SK-N-SH (cell line): ENCODE data around the gene SLC2A2. TPM values are rescaled to one million over a fixed set of nuclear protein-coding genes. Genes with fewer than 3 reads are reported as not detected.

Experiments
- CTCF ChIA-PET: fragments of 300-600, 350-600 bp; formaldehyde crosslinking; extraction: SDS; loops from one replicate; lab custom pipeline; 2021; lab: Yijun Ruan, JAX
- POLR2A ChIA-PET: fragments of 350-600 bp; sonication (Branson Sonifier 250); formaldehyde crosslinking; extraction: SDS; loops from one replicate; lab custom pipeline; 2020; ENCODE audit warnings: antibody characterized with exemption, inconsistent platforms; lab: Yijun Ruan, JAX
- DNase-seq: peaks from one replicate; pipeline ENCODE4 v3.0.0; 2012
- H2AFZ ChIP-seq: fragments of 200-600 bp; sonication (generic); 2 replicates; pipeline ENCODE4 v1.8.1; 2016; ENCODE audit warnings: antibody characterized with exemption, mild to moderate bottlenecking, low read depth
- H3F3A ChIP-seq: fragments of 200-600 bp; sonication (generic); replicated peaks from 2 replicates; pipeline ENCODE3; 2016; ENCODE audit warnings: antibody characterized with exemption, mild to moderate bottlenecking; ENCODE audit not compliant: insufficient read depth
- H3K27ac ChIP-seq, 2 experiments: fragments of 200-500 bp in 1 of 2; fragments of 200-600 bp in 1 of 2; sonication (Bioruptor generic) in 1 of 2; sonication (generic), shearing (Covaris generic) in 1 of 2; 2 replicates each; pipeline versions ENCODE4 v1.5.1 to v1.6.1; 2014 to 2016; ENCODE audit warnings: low read depth in 2 of 2, inconsistent platforms in 1 of 2, low read length in 1 of 2, mild to moderate bottlenecking in 1 of 2, mixed read lengths in 1 of 2
- H3K27me3 ChIP-seq: fragments of 200-600 bp; sonication (generic), shearing (Covaris generic); 2 replicates; pipeline ENCODE4 v1.6.1; 2016; ENCODE audit warnings: mixed run types; ENCODE audit not compliant: insufficient read depth
- H3K36me3 ChIP-seq, 2 experiments: fragments of 200-500 bp in 1 of 2; fragments of 200-600 bp in 1 of 2; sonication (Bioruptor generic) in 1 of 2; sonication (generic) in 1 of 2; replicated peaks in 1 of 2; 2 replicates each; pipeline versions ENCODE3 to v1.5.1; 2014 to 2016; ENCODE audit warnings: low read length in 1 of 2, mild to moderate bottlenecking in 1 of 2; ENCODE audit not compliant: insufficient read depth in 2 of 2, control insufficient read depth in 1 of 2
- H3K4me1 ChIP-seq, 2 experiments: fragments of 200-500 bp in 1 of 2; fragments of 200-600 bp in 1 of 2; sonication (Bioruptor generic) in 1 of 2; sonication (generic), shearing (Covaris generic) in 1 of 2; 2 replicates each; pipeline versions ENCODE4 v1.5.1 to v1.6.1; 2014 to 2016; ENCODE audit warnings: low read depth in 1 of 2, low read length in 1 of 2, mixed run types in 1 of 2; ENCODE audit not compliant: insufficient read depth in 2 of 2, control insufficient read depth in 1 of 2
- H3K4me2 ChIP-seq: fragments of 200-600 bp; sonication (generic), shearing (Covaris generic); 2 replicates; pipeline ENCODE4 v1.6.1; 2017; ENCODE audit warnings: mixed run types
- H3K4me3 ChIP-seq, 2 experiments: fragments of 200-500 bp in 1 of 2; fragments of 200-600 bp in 1 of 2; sonication (Bioruptor generic) in 1 of 2; sonication (generic), shearing (Covaris generic) in 1 of 2; 2 replicates each; pipeline versions ENCODE4 v1.5.1 to v1.8.1; 2014 to 2016; ENCODE audit warnings: low read depth in 2 of 2, inconsistent platforms in 1 of 2, low read length in 1 of 2, mild to moderate bottlenecking in 1 of 2, mixed read lengths in 1 of 2, moderate library complexity in 1 of 2
- H3K79me2 ChIP-seq: fragments of 200-600 bp; sonication (generic); 2 replicates; pipeline ENCODE4 v1.8.1; 2017; ENCODE audit warnings: mild to moderate bottlenecking; ENCODE audit not compliant: insufficient read depth
- H3K9ac ChIP-seq: fragments of 200-600 bp; sonication (generic); 2 replicates; pipeline ENCODE4 v1.6.1; 2017; ENCODE audit warnings: mixed run types
- H3K9me2 ChIP-seq: fragments of 200-600 bp; sonication (generic); 2 replicates; pipeline ENCODE4 v1.6.1; 2017; ENCODE audit warnings: mixed run types
- H3K9me3 ChIP-seq: fragments of 200-600 bp; sonication (generic); 2 replicates; pipeline ENCODE4 v1.6.1; 2017; ENCODE audit warnings: mixed run types, mild to moderate bottlenecking, moderate library complexity
- H4K20me1 ChIP-seq: fragments of 200-600 bp; sonication (generic); 2 replicates; pipeline ENCODE4 v1.6.1; 2017; ENCODE audit warnings: mild to moderate bottlenecking, mixed run types; ENCODE audit not compliant: insufficient read depth
- CHD2 ChIP-seq: fragments of 150-350 bp; IDR thresholded peaks from 2 replicates; pipeline ENCODE4 v1.6.1; 2018; ENCODE audit warnings: low read length; ENCODE audit not compliant: partially characterized antibody
- ELF1 ChIP-seq: IDR thresholded peaks from 2 replicates; pipeline ENCODE4 v1.4.0; 2012
- EP300 ChIP-seq, 2 experiments: IDR thresholded peaks; 2 replicates each; pipeline versions ENCODE4 v1.4.0 to v1.6.1; 2012; ENCODE audit warnings: borderline replicate concordance in 1 of 2, low read depth in 1 of 2, low read length in 1 of 2
- MEF2A ChIP-seq: IDR thresholded peaks from 2 replicates; pipeline ENCODE4 v1.4.0; 2012; ENCODE audit warnings: low read depth, borderline replicate concordance
- TAF1 ChIP-seq: IDR thresholded peaks from 2 replicates; pipeline ENCODE4 v1.6.1; 2012; ENCODE audit warnings: low read depth, mild to moderate bottlenecking, low read length, moderate library complexity, borderline replicate concordance
- WGBS: methylation state at CpG from one replicate; pipeline ENCODE4 v1.1.6; 2017; ENCODE audit warnings: low lambda C conversion rate; 5-methylcytosine and 5-hydroxymethylcytosine counted together
- polyA plus RNA-seq, 3 experiments: library from polyadenylated mRNA; depleted of rRNA; stranded (reverse); fragments of >200 nt; gene quantifications; 2 replicates each; pipeline ENCODE4 v1.2.3, GENCODE V29; 2012
- TF ChIP-seq, protein P1 (sequence below): fragments of 150-350 bp; IDR thresholded peaks from 2 replicates; pipeline ENCODE4 v1.6.1; 2017; ENCODE audit warnings: antibody characterized with exemption, low read length, low read depth, borderline replicate concordance
- TF ChIP-seq, protein P2 (sequence below): IDR thresholded peaks from 2 replicates; pipeline ENCODE4; 2012
- TF ChIP-seq, protein P3 (sequence below): IDR thresholded peaks from 2 replicates; pipeline ENCODE4 v1.4.0; 2012; ENCODE audit warnings: low read depth, borderline replicate concordance
- TF ChIP-seq, protein P4 (sequence below): IDR thresholded peaks from 2 replicates; pipeline ENCODE4 v1.6.1; 2012; ENCODE audit warnings: mild to moderate bottlenecking, low read depth, low read length, moderate library complexity

SLC2A2 gene
- polyA plus RNA-seq, 1 of the 3 experiments (the other 2 are of a cell fraction) = 0.59 TPM

DNA sequence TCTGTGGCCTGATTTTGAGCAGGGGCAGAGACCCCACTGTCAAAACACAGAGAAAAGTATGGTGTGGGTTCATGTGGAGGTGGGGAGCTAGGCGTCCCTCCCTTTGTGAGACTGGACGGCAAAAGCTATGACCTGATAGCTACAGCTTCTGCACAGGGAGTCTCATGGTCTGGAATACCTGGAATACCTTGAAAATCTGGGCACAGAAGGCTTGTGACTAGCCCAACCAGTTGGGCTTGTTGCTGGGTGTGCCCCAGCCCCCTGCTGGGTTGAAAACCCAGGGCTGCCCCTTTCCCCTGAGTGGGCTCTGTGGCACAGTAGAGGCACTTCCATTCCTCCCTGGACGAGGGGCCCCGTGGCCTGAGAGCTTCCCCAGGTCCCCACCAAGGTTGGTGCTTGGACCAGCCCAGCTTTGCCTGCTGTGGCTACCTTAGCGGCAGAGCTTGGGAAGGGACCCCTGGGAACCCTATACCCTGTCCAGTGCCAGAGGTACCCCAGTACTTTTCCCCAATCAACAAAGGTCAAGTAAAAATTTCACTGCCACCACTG, 37.3 kb downstream of the SLC2A2 start:
- no peak for DNase-seq
- H3K9ac ChIP-seq = no peak overlapping the region
- no peaks in the 10 kb centered on the region for H3K4me1 ChIP-seq
- POLR2A ChIA-PET = no interaction called here
- H3K27ac ChIP-seq = no peak overlapping the region
- no peaks in the 10 kb centered on the region for H3K9me2 ChIP-seq
- 95% methylated on average over 3 of the region's 5 CpGs for WGBS
- H3K27me3 ChIP-seq = no peaks in the 10 kb centered on the region
- CTCF ChIA-PET = no interaction called here
- no peak overlapping the region for H2AFZ ChIP-seq
- no peaks in the 10 kb centered on the region for H4K20me1 ChIP-seq
- no peak overlapping the region for H3K4me2 ChIP-seq
- no peak overlapping the region for H3K4me3 ChIP-seq
- no peaks in the 10 kb centered on the region for H3F3A ChIP-seq
- TF ChIP-seq ELF1 (no peak), CHD2 (no peak), EP300 (IDR thresholded peaks at IDR 0.05; ENCODE audit: borderline replicate concordance in 1 of 2, low read depth in 1 of 2, low read length in 1 of 2) (no peak), TAF1 (no peak)
- TF ChIP-seq, protein P1, sequence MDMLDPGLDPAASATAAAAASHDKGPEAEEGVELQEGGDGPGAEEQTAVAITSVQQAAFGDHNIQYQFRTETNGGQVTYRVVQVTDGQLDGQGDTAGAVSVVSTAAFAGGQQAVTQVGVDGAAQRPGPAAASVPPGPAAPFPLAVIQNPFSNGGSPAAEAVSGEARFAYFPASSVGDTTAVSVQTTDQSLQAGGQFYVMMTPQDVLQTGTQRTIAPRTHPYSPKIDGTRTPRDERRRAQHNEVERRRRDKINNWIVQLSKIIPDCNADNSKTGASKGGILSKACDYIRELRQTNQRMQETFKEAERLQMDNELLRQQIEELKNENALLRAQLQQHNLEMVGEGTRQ = no peak
- TF ChIP-seq, protein P2, sequence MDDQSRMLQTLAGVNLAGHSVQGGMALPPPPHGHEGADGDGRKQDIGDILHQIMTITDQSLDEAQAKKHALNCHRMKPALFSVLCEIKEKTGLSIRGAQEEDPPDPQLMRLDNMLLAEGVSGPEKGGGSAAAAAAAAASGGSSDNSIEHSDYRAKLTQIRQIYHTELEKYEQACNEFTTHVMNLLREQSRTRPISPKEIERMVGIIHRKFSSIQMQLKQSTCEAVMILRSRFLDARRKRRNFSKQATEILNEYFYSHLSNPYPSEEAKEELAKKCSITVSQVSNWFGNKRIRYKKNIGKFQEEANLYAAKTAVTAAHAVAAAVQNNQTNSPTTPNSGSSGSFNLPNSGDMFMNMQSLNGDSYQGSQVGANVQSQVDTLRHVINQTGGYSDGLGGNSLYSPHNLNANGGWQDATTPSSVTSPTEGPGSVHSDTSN = no peak
- H3K36me3 ChIP-seq = no peaks in the 10 kb centered on the region
- H3K9me3 ChIP-seq = no peaks in the 10 kb centered on the region
- no peaks in the 10 kb centered on the region for H3K79me2 ChIP-seq

DNA sequence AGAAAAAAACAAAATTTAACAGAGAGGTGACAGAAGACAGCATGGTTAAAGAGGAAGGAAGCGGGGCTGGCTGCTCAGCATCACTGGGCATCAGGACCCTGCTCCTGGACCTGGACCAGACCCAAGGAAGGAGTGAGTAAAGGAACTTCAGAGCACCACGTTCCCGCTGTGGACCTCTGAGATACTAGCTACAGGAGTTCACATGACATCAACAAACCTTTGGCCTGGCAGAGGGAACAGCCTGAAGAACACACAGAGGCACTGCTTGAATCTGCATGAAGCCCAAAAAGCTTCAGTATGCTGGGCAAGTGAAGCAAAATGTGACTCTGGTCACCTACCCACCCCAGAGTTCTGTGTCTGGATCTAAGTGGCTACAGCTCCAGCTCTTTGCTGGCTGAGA, 38.1 kb downstream of the SLC2A2 start:
- Histone ChIP-seq H2AFZ (no peak overlapping the region), H3K27ac (no peak overlapping the region), H3F3A (no peaks in the 10 kb centered on the region), H3K79me2 (no peaks in the 10 kb centered on the region), H3K4me2 (no peak overlapping the region), H3K4me1 (no peaks in the 10 kb centered on the region), H3K9me3 (no peaks in the 10 kb centered on the region), H3K4me3 (no peak overlapping the region), H3K36me3 (no peaks in the 10 kb centered on the region), H4K20me1 (no peaks in the 10 kb centered on the region), H3K27me3 (no peaks in the 10 kb centered on the region), H3K9me2 (no peaks in the 10 kb centered on the region), H3K9ac (no peak overlapping the region)
- ChIA-PET POLR2A (no interaction called here), CTCF (interaction anchor here (0.9 kb wide), 1 partner anchor 27 kb away, joined by 4 read pairs; no protein-coding TSS in a partner anchor)
- TF ChIP-seq, protein P3, sequence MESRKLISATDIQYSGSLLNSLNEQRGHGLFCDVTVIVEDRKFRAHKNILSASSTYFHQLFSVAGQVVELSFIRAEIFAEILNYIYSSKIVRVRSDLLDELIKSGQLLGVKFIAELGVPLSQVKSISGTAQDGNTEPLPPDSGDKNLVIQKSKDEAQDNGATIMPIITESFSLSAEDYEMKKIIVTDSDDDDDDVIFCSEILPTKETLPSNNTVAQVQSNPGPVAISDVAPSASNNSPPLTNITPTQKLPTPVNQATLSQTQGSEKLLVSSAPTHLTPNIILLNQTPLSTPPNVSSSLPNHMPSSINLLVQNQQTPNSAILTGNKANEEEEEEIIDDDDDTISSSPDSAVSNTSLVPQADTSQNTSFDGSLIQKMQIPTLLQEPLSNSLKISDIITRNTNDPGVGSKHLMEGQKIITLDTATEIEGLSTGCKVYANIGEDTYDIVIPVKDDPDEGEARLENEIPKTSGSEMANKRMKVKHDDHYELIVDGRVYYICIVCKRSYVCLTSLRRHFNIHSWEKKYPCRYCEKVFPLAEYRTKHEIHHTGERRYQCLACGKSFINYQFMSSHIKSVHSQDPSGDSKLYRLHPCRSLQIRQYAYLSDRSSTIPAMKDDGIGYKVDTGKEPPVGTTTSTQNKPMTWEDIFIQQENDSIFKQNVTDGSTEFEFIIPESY = no peak
- no peak for TF ChIP-seq MEF2A
- TF ChIP-seq, protein P4, sequence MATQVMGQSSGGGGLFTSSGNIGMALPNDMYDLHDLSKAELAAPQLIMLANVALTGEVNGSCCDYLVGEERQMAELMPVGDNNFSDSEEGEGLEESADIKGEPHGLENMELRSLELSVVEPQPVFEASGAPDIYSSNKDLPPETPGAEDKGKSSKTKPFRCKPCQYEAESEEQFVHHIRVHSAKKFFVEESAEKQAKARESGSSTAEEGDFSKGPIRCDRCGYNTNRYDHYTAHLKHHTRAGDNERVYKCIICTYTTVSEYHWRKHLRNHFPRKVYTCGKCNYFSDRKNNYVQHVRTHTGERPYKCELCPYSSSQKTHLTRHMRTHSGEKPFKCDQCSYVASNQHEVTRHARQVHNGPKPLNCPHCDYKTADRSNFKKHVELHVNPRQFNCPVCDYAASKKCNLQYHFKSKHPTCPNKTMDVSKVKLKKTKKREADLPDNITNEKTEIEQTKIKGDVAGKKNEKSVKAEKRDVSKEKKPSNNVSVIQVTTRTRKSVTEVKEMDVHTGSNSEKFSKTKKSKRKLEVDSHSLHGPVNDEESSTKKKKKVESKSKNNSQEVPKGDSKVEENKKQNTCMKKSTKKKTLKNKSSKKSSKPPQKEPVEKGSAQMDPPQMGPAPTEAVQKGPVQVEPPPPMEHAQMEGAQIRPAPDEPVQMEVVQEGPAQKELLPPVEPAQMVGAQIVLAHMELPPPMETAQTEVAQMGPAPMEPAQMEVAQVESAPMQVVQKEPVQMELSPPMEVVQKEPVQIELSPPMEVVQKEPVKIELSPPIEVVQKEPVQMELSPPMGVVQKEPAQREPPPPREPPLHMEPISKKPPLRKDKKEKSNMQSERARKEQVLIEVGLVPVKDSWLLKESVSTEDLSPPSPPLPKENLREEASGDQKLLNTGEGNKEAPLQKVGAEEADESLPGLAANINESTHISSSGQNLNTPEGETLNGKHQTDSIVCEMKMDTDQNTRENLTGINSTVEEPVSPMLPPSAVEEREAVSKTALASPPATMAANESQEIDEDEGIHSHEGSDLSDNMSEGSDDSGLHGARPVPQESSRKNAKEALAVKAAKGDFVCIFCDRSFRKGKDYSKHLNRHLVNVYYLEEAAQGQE = no peak
- no peak for DNase-seq
- 98% methylated on average over 3 of the region's 3 CpGs for WGBS
